Thoracic aorta (tissue), 2 donors: ENCODE results near the gene CCDC88B. TPM values are rescaled to one million over a fixed set of nuclear protein-coding genes. Genes with fewer than 3 reads are reported as not detected.

Source experiments
- ATAC-seq: fragments of 150-250 bp; one replicate; pipeline ENCODE4 v1.8.0; 2017; ENCODE audit warnings: low read depth; ENCODE audit not compliant: insufficient number of reproducible peaks, low FRiP score
- DNase-seq: peaks from one replicate; pipeline ENCODE4 v3.0.0-alpha.2; 2020; ENCODE audit warnings: low spot score
- H3K27ac ChIP-seq, 2 donors: fragments of 200-600 bp; sonication (generic); 1 replicate in 1 of 2; 2 replicates in 1 of 2; pipeline ENCODE4 v1.5.1; 2016; ENCODE audit warnings: mild to moderate bottlenecking in 2 of 2, moderate library complexity in 2 of 2
- H3K27me3 ChIP-seq: fragments of 200-600 bp; sonication (generic); replicated peaks from 2 replicates; pipeline ENCODE4 v1.6.0; 2016; ENCODE audit warnings: mild to moderate bottlenecking; ENCODE audit not compliant: insufficient read depth
- H3K36me3 ChIP-seq: fragments of 200-600 bp; sonication (generic); one replicate; pipeline ENCODE4 v1.5.1; 2016
- H3K4me1 ChIP-seq, 2 donors: fragments of 200-600 bp; sonication (generic); 1 replicate in 1 of 2; 2 replicates in 1 of 2; pipeline versions ENCODE4 v1.5.1 to v1.6.0; 2016; ENCODE audit warnings: low read depth in 2 of 2, mild to moderate bottlenecking in 1 of 2; ENCODE audit not compliant: control insufficient read depth in 1 of 2
- H3K4me3 ChIP-seq: fragments of 200-600 bp; sonication (generic); 2 replicates; pipeline ENCODE4 v1.5.1; 2016; ENCODE audit warnings: mild to moderate bottlenecking
- H3K9me3 ChIP-seq: fragments of 200-600 bp; sonication (generic); 2 replicates; pipeline ENCODE4 v1.5.1; 2016
- CTCF ChIP-seq: fragments of 200-600 bp; sonication (generic); IDR thresholded peaks from one replicate; pipeline ENCODE4 v1.5.1; 2019; ENCODE audit warnings: antibody characterized with exemption
- total RNA-seq, 2 donors: library from RNA; depleted of rRNA; stranded (reverse); fragments of >200 nt; gene quantifications; one replicate each; pipeline versions ENCODE4 v1.1.0 to v1.2.3, GENCODE V29; 2016

Gene CCDC88B
- total RNA-seq, result 10 to 100 TPM; 10.3 to 19.0 TPM

- no peaks in the 10 kb centered on the region for H3K9me3 ChIP-seq
- no peaks in the 10 kb centered on the region for H3K36me3 ChIP-seq
- ATAC-seq, result no peak
- DNase-seq, result no peak
- no peak for TF ChIP-seq CTCF
- H3K4me1 ChIP-seq, result peaks cover 3 to 12% of the 10 kb centered on the region in 2 donors
- H3K27me3 ChIP-seq, result no peaks in the 10 kb centered on the region
- H3K4me3 ChIP-seq, result peak within 1 kb of the TSS; percentile 55
- H3K27ac ChIP-seq, result no peak within 1 kb of the TSS
Measured at GRCh38 chr11:64339754-64340408, at the start of gene CCDC88B. Gene CCDC88B, plus strand, starts transcription at chr11:64340204. Its CDS starts 63 bp downstream, at chr11:64340267.

- TF ChIP-seq CTCF, result no peak
- no peaks in the 10 kb centered on the region for H3K9me3 ChIP-seq
- H3K27ac ChIP-seq, result no peak overlapping the region
- peaks cover 15% of the 10 kb centered on the region for H3K27me3 ChIP-seq
- ATAC-seq (no peak), DNase-seq (no peak)
- no peak overlapping the region for H3K4me3 ChIP-seq
- peaks cover 20 to 35% of the 10 kb centered on the region in 2 donors for H3K4me1 ChIP-seq
- H3K36me3 ChIP-seq, result no peaks in the 10 kb centered on the region
Measured at GRCh38 chr11:64290352-64291261, 49.4 kb upstream of the CCDC88B start.

- peak within 1 kb of the TSS; percentile 61 for H3K4me3 ChIP-seq
Measured at GRCh38 chr11:64291262-64291751, 48.7 kb upstream of the CCDC88B start, which contains the start of gene KCNK4. Gene KCNK4, plus strand, starts transcription at chr11:64291302. Its CDS starts 1,717 bp downstream, at chr11:64293019.

GRCh38 chr11:64291752-64292459 lies 48.1 kb upstream of the CCDC88B start:
- TF ChIP-seq CTCF, result no peak
- ATAC-seq (no peak), DNase-seq (no peak)
- H3K4me3 ChIP-seq, result peak overlapping the region; percentile 61
- peaks cover 15 to 24% of the 10 kb centered on the region in 2 donors for H3K4me1 ChIP-seq
- H3K36me3 ChIP-seq, result no peaks in the 10 kb centered on the region
- H3K27ac ChIP-seq, result no peak overlapping the region
- H3K27me3 ChIP-seq, result peaks cover 16% of the 10 kb centered on the region
- no peaks in the 10 kb centered on the region for H3K9me3 ChIP-seq

More at GRCh38 chr11:64291262-64291751, 48.7 kb upstream of the CCDC88B start, which contains the start of gene KCNK4:
- ATAC-seq (no peak), DNase-seq (no peak)
- Histone ChIP-seq H3K9me3 (no peaks in the 10 kb centered on the region), H3K27ac (no peak within 1 kb of the TSS), H3K36me3 (no peaks in the 10 kb centered on the region), H3K27me3 (peaks cover 16% of the 10 kb centered on the region), H3K4me1 (peaks cover 15 to 30% of the 10 kb centered on the region in 2 donors)
- no peak for TF ChIP-seq CTCF
